AG04449 (cell line): Measurements from ENCODE around the gene LIMK1.

Source experiments
- CTCF ChIA-PET: fragments of 350-600 bp; formaldehyde crosslinking; extraction: SDS; loops from one replicate; lab custom pipeline; 2021; ENCODE audit warnings: antibody characterized with exemption; lab: Yijun Ruan, JAX
- POLR2A ChIA-PET: fragments of 400-600, 350-600 bp; formaldehyde crosslinking; extraction: SDS; loops from one replicate; lab custom pipeline; 2020; ENCODE audit warnings: antibody characterized with exemption, inconsistent platforms; lab: Yijun Ruan, JAX
- DNase-seq: peaks from one replicate; pipeline ENCODE4 v3.0.0-alpha.2; 2010; ENCODE audit warnings: low read depth, low spot score
- H3K4me3 ChIP-seq: 2 replicates; pipeline ENCODE4 v1.5.1; 2011; ENCODE audit warnings: low read depth, mild to moderate bottlenecking, control low read depth, low read length
- TF ChIP-seq, protein P1 (sequence below): IDR thresholded peaks from one replicate; pipeline ENCODE4 v1.5.1; 2011; ENCODE audit warnings: mild to moderate bottlenecking, moderate library complexity, low read length, control low read depth, inconsistent platforms; ENCODE audit not compliant: insufficient read depth; ENCODE audit errors: missing control alignments

The LIMK1 gene

DNA sequence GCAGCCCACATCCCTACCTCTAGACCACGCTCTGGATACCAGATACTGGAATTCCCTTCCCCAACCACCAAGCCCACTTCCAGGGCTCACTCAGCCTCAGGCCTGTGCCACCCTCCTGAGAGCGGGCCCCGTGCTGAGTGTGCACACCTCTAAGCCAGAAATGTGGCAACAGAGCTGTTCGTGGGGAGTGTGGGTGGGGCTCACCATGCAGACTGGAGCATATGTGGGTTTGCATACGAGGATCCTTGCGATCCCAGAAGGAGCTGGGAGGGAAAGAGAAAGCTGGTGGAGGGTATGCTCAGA lies 13.0 kb upstream of the LIMK1 start:
- TF ChIP-seq, protein P1, sequence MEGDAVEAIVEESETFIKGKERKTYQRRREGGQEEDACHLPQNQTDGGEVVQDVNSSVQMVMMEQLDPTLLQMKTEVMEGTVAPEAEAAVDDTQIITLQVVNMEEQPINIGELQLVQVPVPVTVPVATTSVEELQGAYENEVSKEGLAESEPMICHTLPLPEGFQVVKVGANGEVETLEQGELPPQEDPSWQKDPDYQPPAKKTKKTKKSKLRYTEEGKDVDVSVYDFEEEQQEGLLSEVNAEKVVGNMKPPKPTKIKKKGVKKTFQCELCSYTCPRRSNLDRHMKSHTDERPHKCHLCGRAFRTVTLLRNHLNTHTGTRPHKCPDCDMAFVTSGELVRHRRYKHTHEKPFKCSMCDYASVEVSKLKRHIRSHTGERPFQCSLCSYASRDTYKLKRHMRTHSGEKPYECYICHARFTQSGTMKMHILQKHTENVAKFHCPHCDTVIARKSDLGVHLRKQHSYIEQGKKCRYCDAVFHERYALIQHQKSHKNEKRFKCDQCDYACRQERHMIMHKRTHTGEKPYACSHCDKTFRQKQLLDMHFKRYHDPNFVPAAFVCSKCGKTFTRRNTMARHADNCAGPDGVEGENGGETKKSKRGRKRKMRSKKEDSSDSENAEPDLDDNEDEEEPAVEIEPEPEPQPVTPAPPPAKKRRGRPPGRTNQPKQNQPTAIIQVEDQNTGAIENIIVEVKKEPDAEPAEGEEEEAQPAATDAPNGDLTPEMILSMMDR, result no peak
- ChIA-PET CTCF (interaction anchor here (1.1 to 8.8 kb wide), 8 partner anchors 13 to 331 kb away, joined by 3 to 127 read pairs (median 6); no protein-coding TSS in a partner anchor), POLR2A (no interaction called here)
- no peak for DNase-seq
- no peak overlapping the region for H3K4me3 ChIP-seq

DNA sequence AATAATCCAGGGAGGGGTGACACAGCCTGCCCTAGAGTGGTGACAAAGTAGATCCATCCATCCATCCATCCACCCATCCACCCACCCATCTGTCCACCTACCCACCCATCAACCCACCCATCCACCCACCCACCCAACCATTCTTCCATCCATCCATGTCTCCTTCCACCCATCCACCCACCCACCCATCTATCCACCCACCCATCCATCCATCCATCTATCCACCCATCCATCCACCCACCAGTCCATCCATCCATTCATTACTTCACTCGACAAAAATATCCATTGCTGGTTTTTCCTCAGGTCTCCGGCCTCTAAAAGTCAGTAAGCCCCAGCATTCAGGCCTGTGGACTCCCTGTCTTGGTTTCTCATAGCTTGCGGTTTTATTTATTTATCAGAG lies 12.5 kb upstream of the LIMK1 start:
- DNase-seq, result no peak
- ChIA-PET POLR2A (no interaction called here), CTCF (interaction anchor here (0.9 to 8.8 kb wide), 5 partner anchors 45 to 323 kb away, joined by 3 to 127 read pairs (median 5); no protein-coding TSS in a partner anchor)
- TF ChIP-seq, protein P1, result no peak
- no peak overlapping the region for H3K4me3 ChIP-seq

DNA sequence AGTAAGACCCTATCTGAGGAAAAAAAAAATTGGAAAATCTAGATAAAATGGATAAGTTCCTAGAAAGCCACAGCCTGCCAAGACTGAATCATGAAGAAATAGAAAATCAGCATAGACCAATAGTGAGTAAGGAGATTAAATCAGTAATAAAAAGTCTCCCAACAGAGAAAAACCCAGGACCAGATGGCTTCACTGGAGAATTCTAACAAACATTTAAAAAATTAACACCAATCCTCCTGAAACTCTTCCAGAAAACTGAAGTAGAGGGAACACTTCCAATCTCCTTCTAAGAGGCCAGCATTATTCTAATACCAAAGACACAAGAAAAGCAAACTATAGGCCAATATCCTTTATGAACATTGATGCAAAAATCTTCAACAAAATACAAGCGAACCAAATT lies 8.8 kb upstream of the LIMK1 start:
- H3K4me3 ChIP-seq, result no peak overlapping the region
- TF ChIP-seq, protein P1, result no peak
- no peak for DNase-seq
- ChIA-PET POLR2A (interaction anchor here (0.6 kb wide), 1 partner anchor 177 kb away, joined by 3 read pairs; no protein-coding TSS in a partner anchor), CTCF (interaction anchor here (1.5 to 2.8 kb wide), 2 partner anchors 131 to 326 kb away, joined by 4 to 10 read pairs; no protein-coding TSS in a partner anchor)

DNA sequence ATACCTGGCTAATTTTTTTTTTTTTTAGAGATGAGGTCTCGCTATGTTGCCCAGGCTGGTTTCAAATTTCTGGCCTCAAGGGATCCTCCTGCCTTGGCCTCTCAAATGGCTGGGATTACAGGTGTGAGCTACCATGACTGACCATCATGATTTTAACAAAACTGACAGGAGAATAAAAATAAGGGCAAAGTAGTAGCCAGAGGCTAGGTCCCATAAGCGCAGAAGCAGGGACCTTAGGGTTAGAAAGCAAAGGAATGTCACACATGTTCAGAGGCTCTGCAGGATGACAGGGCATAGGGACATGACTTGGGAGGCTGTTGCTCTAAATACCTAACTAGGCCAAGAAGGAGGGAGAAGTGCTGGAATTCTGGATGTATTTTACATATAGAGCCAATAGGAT lies 5.1 kb upstream of the LIMK1 start:
- TF ChIP-seq, protein P1, result no peak
- POLR2A ChIA-PET, result interaction anchor here (0.9 to 1.4 kb wide), 2 partner anchors 9 to 20 kb away, joined by 4 read pairs; no protein-coding TSS in a partner anchor
- no peak overlapping the region for H3K4me3 ChIP-seq
- CTCF ChIA-PET, result interaction anchor here (2.5 to 4.6 kb wide), 2 partner anchors 10 to 323 kb away, joined by 6 to 35 read pairs; no protein-coding TSS in a partner anchor
- no peak for DNase-seq

DNA sequence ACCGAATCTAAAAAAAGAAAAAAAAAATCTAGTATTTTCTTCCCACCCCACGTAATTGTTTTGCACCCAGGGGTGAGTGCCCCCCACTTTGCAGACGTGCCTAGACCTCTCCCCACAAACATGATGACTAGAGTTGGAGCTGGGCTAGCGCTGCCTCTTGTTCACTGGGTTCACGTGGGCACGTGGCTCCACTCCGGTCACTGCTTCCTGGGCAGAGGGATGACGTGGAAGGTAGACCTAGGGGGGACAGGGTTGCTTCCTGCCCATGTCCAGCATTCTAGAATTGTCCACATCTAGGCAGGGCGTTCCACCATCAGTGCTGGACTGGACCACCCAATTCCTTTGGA lies 861 bp upstream of the LIMK1 start:
- TF ChIP-seq, protein P1, result no peak
- DNase-seq, result no peak
- H3K4me3 ChIP-seq, result peak overlapping the region; percentile 45; the same call in 1 of the 2 replicates
- ChIA-PET CTCF (interaction anchor here (1.1 to 2.0 kb wide), 2 partner anchors 12 to 14 kb away, joined by 3 to 11 read pairs; no protein-coding TSS in a partner anchor), POLR2A (no interaction called here)

DNA sequence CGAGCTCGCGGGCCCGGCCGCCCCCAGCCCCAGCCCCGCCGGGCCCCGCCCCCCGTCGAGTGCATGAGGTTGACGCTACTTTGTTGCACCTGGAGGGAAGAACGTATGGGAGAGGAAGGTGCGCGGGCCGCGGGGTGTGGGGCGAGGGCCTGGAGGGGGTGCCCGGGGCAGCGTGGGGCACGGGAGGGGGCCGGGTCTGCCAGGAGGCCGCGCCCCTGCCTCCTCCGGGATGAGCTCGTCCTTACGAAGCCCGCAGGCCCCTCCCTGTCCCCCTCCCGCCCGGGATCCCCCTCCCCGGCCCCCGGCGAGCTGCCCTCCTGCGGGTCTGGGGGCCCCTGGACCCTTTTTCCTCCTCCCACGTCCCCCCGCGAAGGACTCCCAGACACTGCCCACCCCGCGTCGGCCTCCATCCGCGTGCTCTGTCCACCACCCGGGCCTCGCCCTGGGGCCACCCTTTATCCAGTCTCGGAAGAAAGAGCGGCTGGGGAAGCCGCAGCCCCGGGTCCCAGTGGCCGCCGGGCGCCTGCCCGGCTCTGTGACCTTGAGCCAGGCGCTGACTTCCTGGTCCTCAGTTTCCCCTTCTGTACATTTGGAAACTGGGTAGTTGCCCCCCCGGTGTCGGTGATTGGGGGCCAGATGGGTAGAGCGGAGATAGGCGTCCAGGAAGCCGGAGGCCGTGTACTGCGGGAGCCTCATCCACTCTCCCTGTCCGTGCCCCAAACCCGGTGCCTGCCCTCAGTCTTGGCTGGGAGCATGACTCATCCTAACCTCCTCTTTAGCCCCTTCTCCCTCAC lies 521 bp downstream of the LIMK1 start:
- H3K4me3 ChIP-seq, result peak overlapping the region; percentile 64
- TF ChIP-seq, protein P1, result no peak
- POLR2A ChIA-PET, result interaction anchor here (0.6 to 1.5 kb wide), 3 partner anchors 10 to 90 kb away, joined by 3 to 9 read pairs (median 9); partner anchors contain the start of gene EIF4H
- CTCF ChIA-PET, result interaction anchor here (1.0 to 2.0 kb wide), 4 partner anchors 16 to 317 kb away, joined by 3 to 11 read pairs (median 4); no protein-coding TSS in a partner anchor
- DNase-seq, result no peak
